ENCODE results near the gene C9orf72. TPM values are rescaled to one million over a fixed set of nuclear protein-coding genes. Genes with fewer than 3 reads are reported as not detected.

C9orf72 gene
- total RNA-seq, 1 experiment from 2014 or later = 8.1 TPM

DNA sequence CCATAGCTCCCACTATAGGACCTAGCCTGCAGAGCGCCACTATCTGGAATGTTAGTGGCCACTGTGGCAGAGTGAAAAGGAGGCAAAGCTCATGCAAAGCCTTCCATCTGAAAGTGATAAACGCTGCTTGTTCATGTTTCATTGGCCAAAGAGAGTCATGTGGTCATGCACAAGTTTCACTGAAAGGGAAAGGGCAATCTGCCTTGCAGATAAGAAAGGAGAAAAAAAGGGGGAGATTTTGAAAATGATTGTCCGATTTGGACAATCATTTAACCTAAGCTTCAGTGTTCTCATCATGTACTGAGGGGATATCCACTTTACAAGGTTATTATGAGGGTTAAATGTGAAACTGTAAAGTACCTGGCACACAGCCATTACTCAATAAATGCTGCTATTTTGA is 34.6 kb downstream of the C9orf72 start:
- no peak for DNase-seq (ENCODE audit: low spot score)

DNA sequence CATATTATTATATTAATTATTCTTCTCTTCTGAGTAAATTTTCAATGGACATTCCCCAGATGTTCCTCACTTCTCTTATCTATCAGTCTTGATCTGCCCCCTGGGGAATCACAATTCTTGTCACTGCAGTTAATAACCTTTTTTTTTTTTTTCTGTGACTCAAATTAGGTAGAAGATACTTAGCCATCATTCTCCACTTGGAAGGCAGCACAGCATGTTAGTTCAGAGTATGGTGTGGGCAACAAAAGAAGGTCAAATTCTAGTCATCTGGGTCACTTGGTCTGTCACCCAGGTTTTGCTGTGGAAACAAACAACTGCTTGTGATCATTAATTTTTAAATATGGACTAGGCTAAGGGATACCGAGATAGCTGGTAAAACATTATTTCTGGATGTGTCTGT is 35.5 kb downstream of the C9orf72 start:
- no peak for DNase-seq (ENCODE audit: low spot score)

DNA sequence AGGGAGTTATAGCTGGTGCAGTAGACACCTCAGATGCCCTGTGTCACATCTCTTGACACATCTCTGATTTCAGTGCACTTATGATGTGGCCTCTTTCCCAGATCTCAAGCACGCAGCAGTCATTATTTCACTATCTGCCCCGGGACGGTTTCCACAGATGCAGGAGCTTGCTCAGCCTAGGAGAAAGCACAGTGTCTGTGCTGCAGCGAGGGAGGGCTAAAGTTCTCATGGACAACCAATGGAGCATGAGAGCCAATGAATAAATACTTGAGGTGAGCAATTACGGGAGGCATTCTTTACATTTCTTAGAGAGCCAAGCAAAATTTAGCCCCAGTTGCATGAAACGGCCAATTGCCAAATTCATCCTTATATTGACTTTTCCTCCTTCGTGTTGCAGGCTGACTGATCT is 36.2 kb downstream of the C9orf72 start:
- no peak for DNase-seq (ENCODE audit: low spot score)

DNA sequence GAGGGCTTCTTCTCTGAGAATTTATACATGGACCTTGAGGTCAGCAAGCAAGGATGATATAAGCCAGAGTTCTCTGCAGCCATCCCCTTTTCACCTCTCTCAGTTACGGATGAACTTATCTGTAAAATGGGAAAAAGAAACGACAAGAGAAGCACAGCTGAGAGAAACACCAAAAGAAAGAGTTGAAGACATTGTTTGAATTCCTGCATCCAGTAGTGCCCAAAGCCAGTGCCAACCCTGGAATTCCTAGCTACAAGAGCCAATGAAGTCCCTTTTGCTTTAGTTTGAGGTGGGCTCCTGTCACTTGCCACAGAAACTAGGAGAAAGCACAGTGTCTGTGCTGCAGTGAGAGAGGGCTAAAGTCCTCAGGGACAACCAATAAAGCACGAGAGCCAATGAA is 37.1 kb downstream of the C9orf72 start:
- no peak for DNase-seq (ENCODE audit: low spot score)

DNA sequence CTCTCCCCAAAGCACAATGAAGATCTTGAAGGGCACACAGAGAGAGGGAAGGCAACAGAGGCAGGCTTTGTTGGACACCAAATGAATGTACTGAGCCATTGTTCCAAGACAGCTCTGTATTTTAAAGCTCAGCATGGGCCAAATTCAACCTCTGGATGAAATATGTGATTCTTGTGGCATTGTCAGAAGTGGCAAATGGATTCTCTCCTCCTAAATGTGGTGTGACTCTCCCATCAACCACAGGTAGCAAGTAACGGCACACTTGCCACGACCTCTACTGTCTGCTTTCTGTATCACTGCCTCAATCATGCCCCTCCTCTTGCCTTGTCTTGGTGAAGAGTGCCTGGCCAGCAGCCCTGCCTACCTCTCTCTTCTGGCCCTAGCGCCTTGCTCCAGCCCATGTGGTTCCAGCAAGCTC is 37.6 kb downstream of the C9orf72 start:
- no peak for DNase-seq (ENCODE audit: low spot score)

DNA sequence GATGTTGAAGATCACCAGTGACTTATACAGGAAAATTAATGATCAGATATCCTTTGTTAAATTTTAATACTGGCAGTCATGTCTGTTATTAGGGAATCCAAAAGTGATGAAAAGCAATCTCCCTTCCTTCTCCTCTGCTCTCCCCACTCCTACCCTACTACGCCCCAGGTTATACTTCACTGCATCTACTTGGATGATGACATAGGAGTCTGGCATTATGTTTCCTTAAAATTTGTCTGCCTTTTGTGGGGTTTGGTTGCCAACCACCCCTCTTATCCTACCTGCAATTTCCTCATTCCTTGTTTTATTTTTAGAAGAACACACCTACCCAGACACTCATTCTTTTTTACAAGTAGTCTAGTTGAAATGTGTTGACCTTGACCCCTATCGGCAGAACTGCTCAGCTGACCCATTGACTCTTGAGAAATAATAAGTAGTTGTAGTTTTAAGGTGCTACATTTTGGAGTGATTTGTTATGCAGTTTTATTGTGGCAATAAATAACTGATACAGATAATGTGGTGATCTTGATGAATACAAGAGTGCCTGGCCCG is 38.5 kb downstream of the C9orf72 start:
- no peak for DNase-seq (ENCODE audit: low spot score)

DNA sequence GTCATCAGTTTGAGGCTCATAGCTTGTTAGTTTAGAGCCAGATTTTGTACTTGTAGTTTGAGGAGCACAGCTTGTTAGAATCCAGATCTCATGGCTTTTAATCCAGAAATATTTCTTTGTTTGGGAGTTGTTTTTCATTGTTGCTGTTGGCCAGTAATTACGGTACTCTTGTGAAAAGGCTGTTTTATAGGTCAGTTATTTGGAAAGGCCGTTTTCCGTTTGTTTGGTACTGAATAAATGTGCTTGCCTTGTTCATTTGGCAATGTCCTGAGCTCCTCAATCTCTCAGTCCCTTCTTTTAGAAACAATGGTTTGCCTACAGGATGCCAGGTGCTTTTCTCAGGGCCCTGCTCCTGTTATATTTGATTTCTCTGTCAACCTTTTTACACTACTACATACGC is 39.1 kb downstream of the C9orf72 start:
- DNase-seq (ENCODE audit: low spot score) = no peak

DNA sequence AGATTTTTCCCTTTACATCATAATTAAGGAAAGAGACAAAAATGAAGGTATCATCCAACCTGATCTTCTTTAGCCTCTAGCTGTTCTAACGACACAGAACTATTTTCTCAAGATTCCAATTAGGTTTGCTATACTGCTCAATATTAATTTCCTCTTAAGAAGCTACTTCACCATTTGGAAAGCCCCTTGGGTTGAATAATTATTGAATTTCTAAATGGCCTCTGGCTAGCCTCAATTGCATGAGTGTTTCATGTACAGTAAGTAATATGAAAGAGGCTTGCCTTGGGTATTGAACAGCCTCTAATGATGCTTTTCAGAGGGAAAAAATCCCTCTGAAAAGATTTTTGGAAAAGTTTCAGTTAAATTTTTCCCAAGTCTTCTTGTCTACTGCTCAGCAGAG is 40.0 kb downstream of the C9orf72 start:
- no peak for DNase-seq (ENCODE audit: low spot score)

DNA sequence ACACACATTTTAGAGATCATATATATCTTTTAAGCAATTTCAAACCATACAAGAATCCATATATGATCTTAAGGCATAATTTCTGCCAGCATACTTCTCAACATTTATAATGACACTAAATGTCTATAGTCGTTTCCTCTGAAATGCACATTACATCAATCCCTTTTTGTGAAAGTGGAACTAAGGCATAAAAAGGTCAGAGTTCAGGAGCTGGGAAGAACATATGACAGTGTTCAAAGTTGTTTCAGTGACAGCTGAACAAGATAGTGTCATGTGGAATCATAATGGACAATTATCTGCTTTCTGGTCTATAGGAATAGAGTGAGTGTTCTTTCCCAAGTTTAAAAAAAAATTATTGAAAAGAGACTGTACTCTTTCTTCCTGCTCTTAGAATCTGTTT is 41.2 kb downstream of the C9orf72 start:
- DNase-seq (ENCODE audit: low spot score) = no peak

DNA sequence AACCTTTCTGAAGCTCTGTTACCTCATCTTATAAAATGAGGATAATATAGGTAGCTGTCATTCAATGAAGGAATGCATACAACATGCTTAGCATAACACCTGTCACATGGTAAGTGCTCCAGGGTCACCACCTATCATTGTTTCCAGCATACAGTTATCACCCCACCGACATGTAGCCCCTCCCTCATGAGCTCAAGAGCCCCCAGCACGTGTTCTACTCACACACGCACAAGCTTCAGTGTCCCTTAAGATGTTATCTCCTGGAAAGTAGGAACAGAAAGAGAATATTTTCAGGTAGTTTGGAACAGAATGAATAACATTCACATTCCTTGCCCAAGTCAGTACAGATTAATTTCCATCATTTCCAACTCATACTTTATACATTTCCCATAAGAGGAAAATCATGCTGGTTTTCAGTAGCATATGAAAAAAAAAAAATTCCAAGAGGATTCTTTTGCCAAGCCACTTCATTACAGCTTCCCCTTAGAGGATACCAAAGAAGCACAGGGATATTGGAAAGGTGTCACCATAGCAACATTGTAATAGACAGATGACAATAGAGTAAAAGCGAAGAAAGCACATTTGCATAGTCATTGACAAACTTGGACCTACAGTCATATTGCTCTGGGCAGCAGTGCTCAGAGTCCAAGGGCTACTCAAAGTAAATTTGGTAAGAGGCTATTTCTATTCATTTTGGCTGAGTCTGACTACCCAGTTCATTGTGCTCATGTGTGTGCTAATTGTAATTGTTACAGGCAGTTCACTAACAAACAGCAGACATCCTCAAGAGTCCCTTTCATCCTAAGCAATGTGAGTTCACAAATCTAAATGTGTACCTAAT is 42.1 kb downstream of the C9orf72 start:
- DNase-seq (ENCODE audit: low spot score) = no peak

DNA sequence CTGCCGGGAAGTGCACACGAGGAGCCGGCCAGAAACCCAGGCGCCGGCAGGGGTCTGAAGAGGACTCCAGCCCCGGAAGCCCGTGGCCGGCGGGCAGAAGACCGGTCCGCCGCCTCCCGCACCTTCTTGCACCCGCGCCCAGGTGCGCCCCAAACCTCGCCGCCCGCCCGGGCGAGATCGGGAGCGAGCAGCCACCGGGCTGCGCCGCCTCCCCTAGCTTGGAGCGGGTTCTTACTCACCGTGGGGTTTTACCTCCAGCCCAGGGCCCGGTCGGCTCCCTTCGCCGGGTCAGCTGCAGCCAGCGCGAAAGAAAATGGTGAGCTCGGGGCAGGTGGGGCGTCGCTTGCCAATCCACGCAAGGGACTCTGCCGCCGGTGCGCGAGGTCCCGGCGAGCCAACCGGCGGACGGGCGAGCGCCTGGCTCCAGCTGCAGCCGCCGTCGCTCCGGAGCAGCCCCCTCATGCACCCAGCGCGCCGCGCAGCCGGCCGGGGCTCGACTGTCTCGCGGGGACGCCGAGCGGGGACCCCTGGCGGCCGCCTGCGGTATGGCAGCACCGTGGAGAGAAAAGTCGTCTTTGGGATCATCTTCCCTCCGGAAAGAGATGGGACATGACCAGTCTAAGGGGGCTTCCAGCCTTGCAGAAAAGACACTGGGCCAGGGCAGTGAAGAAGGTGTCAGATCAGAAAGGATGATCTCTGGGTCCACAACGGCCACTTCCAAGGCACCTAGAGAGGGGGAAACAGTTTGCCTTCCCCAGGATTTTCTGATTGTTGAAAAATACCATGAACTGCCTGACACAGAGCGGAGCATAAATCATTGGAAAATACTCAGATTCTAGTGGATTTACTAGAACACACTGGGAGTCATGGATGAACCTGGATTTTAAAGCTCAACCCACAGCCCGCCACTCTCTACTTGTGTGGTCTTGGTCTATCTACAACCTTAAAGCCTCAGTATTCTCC is 43.7 kb downstream of the C9orf72 start, which contains the start of gene MOB3B:
TSS of gene MOB3B (minus strand) at position 499 of the 963 bp plus-strand sequence. CDS start 74,264 bp downstream, outside the sequence.
- peak; percentile 16 for DNase-seq (ENCODE audit: low spot score)

DNA sequence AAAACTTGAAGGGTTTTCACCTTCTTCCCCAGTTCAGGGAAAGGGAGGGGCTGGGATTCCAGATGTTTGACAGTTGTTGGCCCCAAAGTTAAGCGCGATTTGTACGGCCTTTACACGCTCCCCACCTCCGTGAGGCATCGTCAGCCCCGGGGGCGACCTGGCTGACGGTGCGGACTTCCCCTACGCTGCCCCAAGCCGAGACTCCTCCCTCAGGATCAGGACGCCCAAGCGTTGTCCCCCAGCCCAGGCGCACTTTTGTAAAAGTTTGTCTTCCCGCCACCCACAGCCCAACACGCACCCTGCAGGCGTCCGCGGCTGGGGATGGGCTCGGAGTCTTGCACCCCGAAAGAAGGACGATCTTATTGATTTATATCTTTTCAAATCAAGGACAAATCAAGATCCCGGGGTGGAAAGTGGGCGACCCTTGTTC is 44.4 kb downstream of the C9orf72 start:
- DNase-seq (ENCODE audit: low spot score) = no peak

DNA sequence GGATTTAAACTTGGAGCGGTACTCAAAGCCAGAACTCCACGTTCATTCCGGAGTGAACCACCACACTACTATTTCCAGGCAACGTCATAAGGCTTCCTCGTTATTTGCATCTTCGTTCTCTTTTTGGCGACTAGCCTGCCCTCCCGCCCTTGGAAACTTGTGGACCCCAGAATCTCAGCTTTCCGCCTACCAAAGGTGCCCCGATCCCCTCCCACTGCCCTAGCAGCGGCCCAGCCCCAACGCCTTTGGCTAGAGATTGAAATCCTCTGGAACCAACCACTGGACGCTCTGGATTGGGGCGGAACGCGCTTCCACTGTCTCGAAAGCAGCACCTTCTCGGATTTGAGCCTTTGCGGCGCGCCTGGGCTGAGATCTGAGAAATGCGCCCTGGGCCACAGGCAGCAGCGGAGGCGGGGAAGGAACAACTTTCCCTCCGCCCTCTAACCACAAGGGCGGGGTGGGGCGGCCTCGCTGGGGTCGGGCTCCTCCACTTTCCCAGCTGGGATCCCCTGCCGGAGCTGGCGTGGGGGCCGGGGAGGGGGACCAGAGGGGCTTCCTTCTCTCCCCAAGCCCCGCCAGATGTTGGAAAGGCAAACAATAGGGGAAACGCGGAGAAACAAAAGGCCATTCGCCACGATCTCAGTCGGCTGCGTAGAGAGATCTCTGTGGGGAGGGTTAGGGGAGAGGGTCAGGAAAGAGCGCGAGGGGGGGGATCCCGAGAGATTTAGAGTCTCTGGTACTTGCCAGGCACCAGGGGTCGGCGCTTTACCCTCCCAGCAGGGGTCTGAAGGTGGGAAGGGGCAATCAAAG is 45.0 kb downstream of the C9orf72 start:
- peak; percentile 5 for DNase-seq (ENCODE audit: low spot score)

DNA sequence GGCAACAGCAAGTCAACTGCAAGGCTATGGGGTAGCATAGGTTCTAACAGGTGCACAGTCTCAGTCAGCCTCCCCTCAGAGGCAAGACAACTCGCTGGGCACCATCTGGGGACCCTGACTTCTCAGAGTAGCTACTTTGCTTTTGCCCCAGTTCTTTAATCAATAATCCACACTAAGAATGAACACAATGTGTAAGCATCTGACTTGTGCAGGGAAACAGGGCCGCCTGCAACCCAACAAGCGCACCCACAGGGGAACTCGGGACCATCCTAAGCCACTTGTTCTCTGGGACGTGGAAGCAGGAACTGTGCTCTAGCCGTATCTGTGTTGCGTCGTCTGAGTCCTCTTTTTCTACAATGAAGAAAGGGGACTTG is 45.6 kb downstream of the C9orf72 start:
- no peak for DNase-seq (ENCODE audit: low spot score)

DNA sequence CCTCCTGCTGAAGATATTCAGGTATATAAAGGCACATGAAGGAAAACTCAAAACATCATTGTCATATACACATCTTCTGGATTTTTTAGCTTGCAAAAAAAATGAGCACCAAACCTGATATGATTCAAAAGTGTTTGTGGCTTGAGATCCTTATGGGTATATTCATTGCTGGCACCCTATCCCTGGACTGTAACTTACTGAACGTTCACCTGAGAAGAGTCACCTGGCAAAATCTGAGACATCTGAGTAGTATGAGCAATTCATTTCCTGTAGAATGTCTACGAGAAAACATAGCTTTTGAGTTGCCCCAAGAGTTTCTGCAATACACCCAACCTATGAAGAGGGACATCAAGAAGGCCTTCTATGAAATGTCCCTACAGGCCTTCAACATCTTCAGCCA is 49.0 kb downstream of the C9orf72 start, which contains the start of gene IFNK:
TSS of gene IFNK (plus strand) at position 55 of the 400 bp plus-strand sequence. CDS start at position 102, 47 bp downstream.
- DNase-seq (ENCODE audit: low spot score) = no peak

DNA sequence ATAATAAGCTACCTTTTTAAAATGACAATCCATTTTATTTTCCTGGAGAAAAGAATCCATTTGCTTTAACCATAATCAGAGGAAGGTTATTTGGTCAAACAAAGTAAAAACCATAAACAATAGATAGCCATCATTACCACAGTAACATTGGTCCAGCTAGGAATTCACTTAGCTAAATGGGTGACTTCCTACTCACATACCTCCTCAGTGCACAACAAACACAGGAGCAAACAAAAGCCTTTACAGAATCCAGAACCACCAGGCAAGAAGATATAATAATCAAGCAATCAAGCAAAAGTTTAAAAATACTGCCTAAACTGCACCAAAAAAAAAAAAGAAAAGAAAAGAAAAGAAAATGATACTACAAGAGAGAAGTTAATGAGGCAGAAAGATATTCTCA is 50.1 kb downstream of the C9orf72 start:
- no peak for DNase-seq (ENCODE audit: low spot score)

DNA sequence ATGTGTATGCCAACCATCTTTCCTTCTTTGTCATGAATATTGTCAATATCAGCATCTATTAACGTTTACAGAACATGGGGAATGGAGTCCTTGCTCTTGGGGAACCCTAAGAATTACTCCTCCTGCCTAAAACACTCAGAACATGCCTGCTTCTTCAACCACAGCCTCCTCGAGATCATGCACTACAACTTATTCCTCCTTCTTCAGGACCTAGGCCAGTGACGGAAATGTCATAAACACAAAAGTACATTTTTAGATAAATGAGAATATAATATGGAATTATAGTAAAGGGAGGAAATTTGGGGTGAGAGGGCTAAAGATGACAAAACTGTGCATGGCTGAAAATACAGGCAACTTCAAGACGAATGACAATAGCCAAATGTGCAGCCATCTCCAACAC is 52.3 kb downstream of the C9orf72 start:
- DNase-seq (ENCODE audit: low spot score) = no peak

DNA sequence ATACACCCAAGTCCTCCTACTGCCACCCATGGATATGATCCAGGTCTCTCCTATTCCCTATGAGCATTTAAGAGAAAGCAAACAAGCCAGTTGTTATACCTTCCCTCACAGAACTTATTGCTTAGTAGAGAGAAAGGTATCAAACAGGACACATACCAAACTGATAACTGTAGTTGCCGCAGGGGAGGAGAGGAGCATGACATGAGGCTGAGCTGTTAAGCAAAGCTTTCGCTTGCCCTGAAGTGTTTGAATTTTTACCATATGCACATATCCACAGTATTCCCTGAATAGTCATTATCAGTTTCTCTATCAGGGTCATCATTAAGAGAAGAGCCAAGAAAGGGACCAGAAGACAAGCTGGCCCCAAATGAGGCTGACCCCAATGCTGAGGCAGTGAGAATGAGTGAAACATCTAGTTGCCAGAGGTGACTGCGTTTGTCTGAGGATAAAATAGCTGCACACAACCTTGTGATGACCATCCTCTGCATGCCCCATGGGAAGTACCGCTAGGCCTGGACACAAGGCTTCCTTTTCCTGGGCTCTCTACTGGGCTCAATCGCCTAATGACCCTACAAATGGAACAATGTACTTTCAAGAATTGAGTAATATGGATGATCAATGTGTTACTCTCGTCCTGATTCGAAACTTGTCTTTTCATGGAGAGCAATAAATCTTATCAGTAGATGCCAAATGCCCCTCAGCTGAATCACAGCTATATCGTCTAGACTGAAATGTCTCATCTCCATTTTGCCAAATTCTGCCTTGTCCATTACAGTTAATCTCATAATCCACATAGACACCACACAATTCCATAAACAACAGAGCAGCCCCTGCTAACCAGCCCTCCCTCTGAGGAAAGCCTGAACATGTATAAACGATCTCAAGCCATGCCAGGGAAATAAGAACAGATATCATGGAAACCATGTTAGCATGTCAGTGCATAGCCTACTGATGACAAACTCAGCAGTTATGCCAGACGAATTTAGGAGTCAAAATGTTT is 53.5 kb downstream of the C9orf72 start:
- DNase-seq (ENCODE audit: low spot score) = no peak

DNA sequence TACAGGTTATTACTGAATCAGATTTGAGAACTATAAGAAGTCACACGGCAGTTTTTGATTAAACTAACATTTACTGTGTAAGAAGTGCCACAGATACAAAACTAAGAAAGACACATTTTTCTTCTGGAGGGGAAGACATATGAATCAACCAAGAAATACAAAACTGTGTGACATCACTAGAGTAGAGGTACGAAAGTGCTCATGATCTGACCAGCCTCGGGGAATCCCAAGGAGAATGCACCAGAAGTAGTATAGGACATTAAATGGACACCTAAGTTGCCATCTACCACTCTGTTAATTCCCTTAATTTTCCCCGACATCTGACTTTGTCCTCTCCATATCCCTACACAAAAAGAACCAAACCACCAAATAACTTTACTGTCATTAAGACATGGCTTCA is 54.5 kb downstream of the C9orf72 start:
- no peak for DNase-seq (ENCODE audit: low spot score)

DNA sequence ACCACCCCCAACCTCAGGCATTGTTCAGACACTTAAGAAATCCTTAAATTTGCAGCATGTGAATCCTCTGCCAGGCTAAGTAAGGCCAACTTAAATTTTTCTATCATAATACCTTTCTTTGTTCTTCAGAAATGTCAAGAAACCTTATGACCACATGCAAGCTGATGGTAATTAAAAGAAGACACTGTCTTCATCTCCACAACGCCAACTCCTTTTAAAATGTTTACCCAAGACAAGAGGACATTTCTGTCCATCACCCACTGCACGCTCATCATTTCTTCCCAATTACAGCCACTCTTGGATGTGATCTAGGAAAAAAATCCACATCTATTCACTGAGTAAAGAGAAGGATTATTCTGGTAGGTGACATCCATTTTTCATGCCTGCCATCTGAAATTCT is 55.3 kb downstream of the C9orf72 start:
- DNase-seq (ENCODE audit: low spot score) = no peak

Measured in A172 (cell line).